Kidney (tissue), 14 donors: ENCODE results near the gene FITM1. TPM values are rescaled to one million over a fixed set of nuclear protein-coding genes. Genes with fewer than 3 reads are reported as not detected.

Experiments used
- DNase-seq, 5 donors: peaks; one replicate each; pipeline ENCODE4 v3.0.0-alpha.2; 2013 to 2020
- FAIRE-seq: peaks from 2 replicates; lab custom pipeline; 2012; peaks lifted over from hg19 to GRCh38; lab: Jason Lieb, UNC
- H3K27ac ChIP-seq, 2 donors: one replicate each; pipeline ENCODE4 v1.7.0; 2013; ENCODE audit warnings: low read depth in 2 of 2, low read length in 2 of 2, inconsistent platforms in 1 of 2
- H3K27me3 ChIP-seq: one replicate; pipeline ENCODE4 v1.7.1; 2013; ENCODE audit warnings: low read length, inconsistent platforms; ENCODE audit not compliant: control insufficient read depth, insufficient read depth
- H3K36me3 ChIP-seq, 3 donors: one replicate each; pipeline versions ENCODE4 v1.7.0 to v1.7.1; 2013; ENCODE audit warnings: low read length in 3 of 3, control low read depth in 1 of 3, inconsistent platforms in 1 of 3; ENCODE audit not compliant: insufficient read depth in 3 of 3, control insufficient read depth in 2 of 3
- H3K4me1 ChIP-seq, 3 donors: one replicate each; pipeline versions ENCODE4 v1.7.0 to v1.7.1; 2013; ENCODE audit warnings: low read length in 3 of 3, inconsistent platforms in 1 of 3, low read depth in 1 of 3; ENCODE audit not compliant: control insufficient read depth in 2 of 3, insufficient read depth in 2 of 3
- H3K4me3 ChIP-seq, 3 donors: one replicate each; pipeline versions ENCODE4 v1.7.0 to v1.8.1; 2013; ENCODE audit warnings: low read length in 3 of 3, control low read depth in 1 of 3, inconsistent platforms in 1 of 3
- H3K9ac ChIP-seq, 3 donors: one replicate each; pipeline versions ENCODE4 v1.7.0 to v1.7.1; 2013; ENCODE audit warnings: low read length in 3 of 3, control low read depth in 1 of 3, inconsistent platforms in 1 of 3
- H3K9me3 ChIP-seq, 3 donors: one replicate each; pipeline versions ENCODE4 v1.7.0 to v1.7.1; 2013; ENCODE audit warnings: low read length in 3 of 3, control low read depth in 1 of 3, inconsistent platforms in 1 of 3; ENCODE audit not compliant: control insufficient read depth in 2 of 3, insufficient read depth in 1 of 3
- CTCF ChIP-seq: IDR thresholded peaks from 3 replicates; pipeline ENCODE4 v1.5.1; 2012; ENCODE audit warnings: mild to moderate bottlenecking, moderate library complexity, borderline replicate concordance; ENCODE audit not compliant: insufficient read depth; ENCODE audit errors: extremely low read depth
- intact Hi-C: fragments of 100-400 bp; cut with DNase I; formaldehyde crosslinking; loops from one replicate; pipeline ENCODE4 v1.11.1; 2022
- polyA plus RNA-seq: library from polyadenylated mRNA; stranded (reverse); fragments of 350-450 nt; fragmentation: Illumina TruSeq; extraction: RNeasy Lipid Tissue Mini Kit (QIAGEN cat#74804); gene quantifications from one replicate; pipeline ENCODE4 v1.2.3, GENCODE V29; 2014; ENCODE audit warnings: low read depth, low replicate concordance; ENCODE audit not compliant: insufficient read depth
- total RNA-seq: library from RNA; stranded (reverse); fragmentation: NEBNext Ultra II Directional; extraction: Animal tissue kit (Norgen Biotek cat#: 25700); gene quantifications from one replicate; pipeline ENCODE4 v1.2.1, GENCODE V29; 2021
- donor health status: control.
- donor health status: control.
- donor health status: control.
- donor health status: control.
- donor health status: control.
- donor health status: DM: yes; HTN: yes; CAD: no.
- donor health status: Normal renal cell carcinoma (clear cell type).

FITM1 gene
- total and polyA plus RNA-seq, 2 donors from 2014 or later, result 1.2 to 1.3 TPM

- FAIRE-seq (no peak), DNase-seq (no peak)
- H3K9me3 ChIP-seq, result no peaks in the 10 kb centered on the region
- no peak for TF ChIP-seq CTCF
- intact Hi-C loops, result no loop called here
- peaks cover 0 to 12% (median 5%) of the 10 kb centered on the region in 3 donors for H3K36me3 ChIP-seq
- H3K4me1 ChIP-seq, result peaks cover 0 to 28% (median 10%) of the 10 kb centered on the region in 3 donors
- no peaks in the 10 kb centered on the region for H3K27me3 ChIP-seq
- H3K27ac ChIP-seq, result peak overlapping the region; percentile 99 to 100
- peak overlapping the region; percentile 41 to 87 (median 80) for H3K9ac ChIP-seq
- H3K4me3 ChIP-seq, result peak overlapping the region; percentile 73 to 93 (median 84)
Observed at GRCh38 chr14:24113379-24113800, 17.1 kb upstream of the FITM1 start.

GRCh38 chr14:24113801-24114531 is 16.5 kb upstream of the FITM1 start:
- intact Hi-C loops, result no loop called here
- H3K27ac ChIP-seq, result peak overlapping the region; percentile 99 to 100
- TF ChIP-seq CTCF, result no peak
- H3K4me1 ChIP-seq, result peaks cover 0 to 24% (median 10%) of the 10 kb centered on the region in 3 donors
- H3K4me3 ChIP-seq, result peak overlapping the region; percentile 73 to 93 (median 84)
- H3K9ac ChIP-seq, result peak overlapping the region; percentile 80 to 87 (median 86)
- DNase-seq (peak; percentile 88 to 97 (median 94)), FAIRE-seq (no peak)
- H3K36me3 ChIP-seq, result peaks cover 3 to 18% (median 11%) of the 10 kb centered on the region in 3 donors
- no peaks in the 10 kb centered on the region for H3K27me3 ChIP-seq
- H3K9me3 ChIP-seq, result no peaks in the 10 kb centered on the region

GRCh38 chr14:24114532-24115421 is 15.7 kb upstream of the FITM1 start, which contains the start of the genes DCAF11 and NRL:
DCAF11 (plus strand) TSS chr14:24114777; CDS start chr14:24115595, 818 bp downstream.
NRL (minus strand) TSS chr14:24114949; CDS start chr14:24082848, 32,101 bp downstream.
- H3K36me3 ChIP-seq, result peaks cover 7 to 26% (median 18%) of the 10 kb centered on the region in 3 donors
- peak; percentile 1 for TF ChIP-seq CTCF
- peak within 1 kb of the TSS; percentile 80 to 88 (median 86) for H3K9ac ChIP-seq
- DNase-seq, result peak; percentile 99 to 100 (median 100)
- H3K4me1 ChIP-seq, result peaks cover 0 to 24% (median 10%) of the 10 kb centered on the region in 3 donors
- H3K4me3 ChIP-seq, result peak within 1 kb of the TSS; percentile 73 to 93 (median 93)
- H3K27me3 ChIP-seq, result no peaks in the 10 kb centered on the region
- intact Hi-C loops, result no loop called here
- no peaks in the 10 kb centered on the region for H3K9me3 ChIP-seq
- H3K27ac ChIP-seq, result peak within 1 kb of the TSS; percentile 99 to 100
- peak; percentile 97 for FAIRE-seq
